ENCODE data around the gene SPNS3. TPM values are rescaled to one million over a fixed set of nuclear protein-coding genes. Genes with fewer than 3 reads are reported as not detected.

SPNS3 gene
- polyA plus RNA-seq, 1 of the 3 experiments (the other 2 are of a cell fraction) = 0.05 TPM

DNA sequence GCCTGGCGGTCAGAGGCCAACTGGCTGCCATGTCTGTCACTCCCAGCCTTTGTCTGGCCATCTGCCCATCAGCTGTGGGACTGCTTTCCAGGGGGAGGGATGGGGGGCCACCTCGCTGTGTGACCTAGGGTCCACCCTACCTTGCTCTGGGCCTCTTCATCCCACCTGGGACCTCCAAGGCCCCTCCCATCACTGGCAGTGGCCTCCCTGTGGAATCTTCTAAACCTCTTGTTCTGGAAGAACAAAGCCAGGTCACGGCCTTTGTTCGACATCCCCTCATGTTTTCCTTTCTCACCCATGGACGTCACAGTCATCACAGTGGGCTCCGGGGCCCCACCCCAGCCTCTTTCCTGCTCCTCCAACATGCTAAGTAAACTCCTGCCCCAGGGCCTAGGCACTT, 88.9 kb downstream of the SPNS3 start (continued):
- TF ChIP-seq, protein P1, sequence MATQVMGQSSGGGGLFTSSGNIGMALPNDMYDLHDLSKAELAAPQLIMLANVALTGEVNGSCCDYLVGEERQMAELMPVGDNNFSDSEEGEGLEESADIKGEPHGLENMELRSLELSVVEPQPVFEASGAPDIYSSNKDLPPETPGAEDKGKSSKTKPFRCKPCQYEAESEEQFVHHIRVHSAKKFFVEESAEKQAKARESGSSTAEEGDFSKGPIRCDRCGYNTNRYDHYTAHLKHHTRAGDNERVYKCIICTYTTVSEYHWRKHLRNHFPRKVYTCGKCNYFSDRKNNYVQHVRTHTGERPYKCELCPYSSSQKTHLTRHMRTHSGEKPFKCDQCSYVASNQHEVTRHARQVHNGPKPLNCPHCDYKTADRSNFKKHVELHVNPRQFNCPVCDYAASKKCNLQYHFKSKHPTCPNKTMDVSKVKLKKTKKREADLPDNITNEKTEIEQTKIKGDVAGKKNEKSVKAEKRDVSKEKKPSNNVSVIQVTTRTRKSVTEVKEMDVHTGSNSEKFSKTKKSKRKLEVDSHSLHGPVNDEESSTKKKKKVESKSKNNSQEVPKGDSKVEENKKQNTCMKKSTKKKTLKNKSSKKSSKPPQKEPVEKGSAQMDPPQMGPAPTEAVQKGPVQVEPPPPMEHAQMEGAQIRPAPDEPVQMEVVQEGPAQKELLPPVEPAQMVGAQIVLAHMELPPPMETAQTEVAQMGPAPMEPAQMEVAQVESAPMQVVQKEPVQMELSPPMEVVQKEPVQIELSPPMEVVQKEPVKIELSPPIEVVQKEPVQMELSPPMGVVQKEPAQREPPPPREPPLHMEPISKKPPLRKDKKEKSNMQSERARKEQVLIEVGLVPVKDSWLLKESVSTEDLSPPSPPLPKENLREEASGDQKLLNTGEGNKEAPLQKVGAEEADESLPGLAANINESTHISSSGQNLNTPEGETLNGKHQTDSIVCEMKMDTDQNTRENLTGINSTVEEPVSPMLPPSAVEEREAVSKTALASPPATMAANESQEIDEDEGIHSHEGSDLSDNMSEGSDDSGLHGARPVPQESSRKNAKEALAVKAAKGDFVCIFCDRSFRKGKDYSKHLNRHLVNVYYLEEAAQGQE (IDR thresholded peaks at IDR 0.05; ENCODE audit: low read depth, low read length) = no peak
- TF ChIP-seq, protein P2, sequence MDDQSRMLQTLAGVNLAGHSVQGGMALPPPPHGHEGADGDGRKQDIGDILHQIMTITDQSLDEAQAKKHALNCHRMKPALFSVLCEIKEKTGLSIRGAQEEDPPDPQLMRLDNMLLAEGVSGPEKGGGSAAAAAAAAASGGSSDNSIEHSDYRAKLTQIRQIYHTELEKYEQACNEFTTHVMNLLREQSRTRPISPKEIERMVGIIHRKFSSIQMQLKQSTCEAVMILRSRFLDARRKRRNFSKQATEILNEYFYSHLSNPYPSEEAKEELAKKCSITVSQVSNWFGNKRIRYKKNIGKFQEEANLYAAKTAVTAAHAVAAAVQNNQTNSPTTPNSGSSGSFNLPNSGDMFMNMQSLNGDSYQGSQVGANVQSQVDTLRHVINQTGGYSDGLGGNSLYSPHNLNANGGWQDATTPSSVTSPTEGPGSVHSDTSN (IDR thresholded peaks at IDR 0.05) = no peak
- TF ChIP-seq, protein P3, sequence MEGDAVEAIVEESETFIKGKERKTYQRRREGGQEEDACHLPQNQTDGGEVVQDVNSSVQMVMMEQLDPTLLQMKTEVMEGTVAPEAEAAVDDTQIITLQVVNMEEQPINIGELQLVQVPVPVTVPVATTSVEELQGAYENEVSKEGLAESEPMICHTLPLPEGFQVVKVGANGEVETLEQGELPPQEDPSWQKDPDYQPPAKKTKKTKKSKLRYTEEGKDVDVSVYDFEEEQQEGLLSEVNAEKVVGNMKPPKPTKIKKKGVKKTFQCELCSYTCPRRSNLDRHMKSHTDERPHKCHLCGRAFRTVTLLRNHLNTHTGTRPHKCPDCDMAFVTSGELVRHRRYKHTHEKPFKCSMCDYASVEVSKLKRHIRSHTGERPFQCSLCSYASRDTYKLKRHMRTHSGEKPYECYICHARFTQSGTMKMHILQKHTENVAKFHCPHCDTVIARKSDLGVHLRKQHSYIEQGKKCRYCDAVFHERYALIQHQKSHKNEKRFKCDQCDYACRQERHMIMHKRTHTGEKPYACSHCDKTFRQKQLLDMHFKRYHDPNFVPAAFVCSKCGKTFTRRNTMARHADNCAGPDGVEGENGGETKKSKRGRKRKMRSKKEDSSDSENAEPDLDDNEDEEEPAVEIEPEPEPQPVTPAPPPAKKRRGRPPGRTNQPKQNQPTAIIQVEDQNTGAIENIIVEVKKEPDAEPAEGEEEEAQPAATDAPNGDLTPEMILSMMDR (IDR thresholded peaks at IDR 0.05) = no peak
- TF ChIP-seq FOXJ3 (CRISPR knock-in tag; IDR thresholded peaks at IDR 0.05) (no peak), RCOR1 (IDR thresholded peaks at IDR 0.05; ENCODE audit: low read length) (no peak)

DNA sequence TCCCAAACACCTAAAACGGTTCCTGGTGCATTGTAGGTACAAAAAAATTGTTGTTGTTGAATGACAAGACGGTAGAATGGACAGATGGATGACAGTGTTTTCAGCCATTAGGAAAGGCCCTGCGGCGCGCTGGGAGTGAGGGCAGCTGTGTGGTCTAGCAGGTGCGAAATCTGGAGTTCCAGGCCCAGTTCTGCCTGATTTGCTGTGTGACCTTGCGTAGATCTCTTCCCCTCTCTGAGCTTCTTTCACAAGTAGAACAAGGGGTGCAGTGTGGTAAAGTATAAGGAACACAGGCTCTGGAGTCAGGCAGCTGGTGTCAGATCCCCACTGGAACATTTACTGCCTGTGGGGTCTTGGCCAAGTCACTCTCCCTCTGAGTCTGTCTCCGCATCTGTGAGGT, 90.2 kb downstream of the SPNS3 start:
- H3K9ac ChIP-seq = no peak overlapping the region
- CTCF ChIA-PET = interaction anchor here (1.9 kb wide), 1 partner anchor 103 kb away, joined by 7 read pairs; no protein-coding TSS in a partner anchor
- no peak overlapping the region for H2AFZ ChIP-seq (ENCODE audit: low read depth)
- WGBS (ENCODE audit: low lambda C conversion rate) = 90% methylated on average over 8 of the region's 8 CpGs
- TF ChIP-seq RCOR1 (IDR thresholded peaks at IDR 0.05; ENCODE audit: low read length) (no peak), GATA2 (CRISPR knock-in tag; IDR thresholded peaks at IDR 0.05) (no peak), FOXJ3 (CRISPR knock-in tag; IDR thresholded peaks at IDR 0.05) (no peak), NRF1 (IDR thresholded peaks at IDR 0.05; ENCODE audit: low read depth, low read length) (no peak), NFIC (IDR thresholded peaks at IDR 0.05; ENCODE audit: borderline replicate concordance) (no peak), POLR2AphosphoS5 (IDR thresholded peaks at IDR 0.05; ENCODE audit: low read depth, low read length) (no peak), RXRA (IDR thresholded peaks at IDR 0.05; ENCODE audit: borderline replicate concordance, low read depth) (no peak), MXI1 (IDR thresholded peaks at IDR 0.05; ENCODE audit: low read depth, low read length) (no peak), FOSL2 (IDR thresholded peaks at IDR 0.05; ENCODE audit: borderline replicate concordance, low read depth) (no peak), MEF2A (IDR thresholded peaks at IDR 0.05; ENCODE audit: borderline replicate concordance, low read depth) (no peak), TAF1 (IDR thresholded peaks at IDR 0.05; ENCODE audit: borderline replicate concordance, low read depth, low read length) (no peak), ELF1 (IDR thresholded peaks at IDR 0.05) (no peak), EZH2phosphoT487 (IDR thresholded peaks at IDR 0.05; ENCODE audit: borderline replicate concordance, low read depth) (no peak), YY1 (IDR thresholded peaks at IDR 0.05; ENCODE audit: low read depth) (no peak)
- TF ChIP-seq, protein P4, sequence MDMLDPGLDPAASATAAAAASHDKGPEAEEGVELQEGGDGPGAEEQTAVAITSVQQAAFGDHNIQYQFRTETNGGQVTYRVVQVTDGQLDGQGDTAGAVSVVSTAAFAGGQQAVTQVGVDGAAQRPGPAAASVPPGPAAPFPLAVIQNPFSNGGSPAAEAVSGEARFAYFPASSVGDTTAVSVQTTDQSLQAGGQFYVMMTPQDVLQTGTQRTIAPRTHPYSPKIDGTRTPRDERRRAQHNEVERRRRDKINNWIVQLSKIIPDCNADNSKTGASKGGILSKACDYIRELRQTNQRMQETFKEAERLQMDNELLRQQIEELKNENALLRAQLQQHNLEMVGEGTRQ (IDR thresholded peaks at IDR 0.05; ENCODE audit: borderline replicate concordance, low read depth, low read length) = no peak
- TF ChIP-seq, protein P3 (IDR thresholded peaks at IDR 0.05) = no peak
- TF ChIP-seq, protein P5, sequence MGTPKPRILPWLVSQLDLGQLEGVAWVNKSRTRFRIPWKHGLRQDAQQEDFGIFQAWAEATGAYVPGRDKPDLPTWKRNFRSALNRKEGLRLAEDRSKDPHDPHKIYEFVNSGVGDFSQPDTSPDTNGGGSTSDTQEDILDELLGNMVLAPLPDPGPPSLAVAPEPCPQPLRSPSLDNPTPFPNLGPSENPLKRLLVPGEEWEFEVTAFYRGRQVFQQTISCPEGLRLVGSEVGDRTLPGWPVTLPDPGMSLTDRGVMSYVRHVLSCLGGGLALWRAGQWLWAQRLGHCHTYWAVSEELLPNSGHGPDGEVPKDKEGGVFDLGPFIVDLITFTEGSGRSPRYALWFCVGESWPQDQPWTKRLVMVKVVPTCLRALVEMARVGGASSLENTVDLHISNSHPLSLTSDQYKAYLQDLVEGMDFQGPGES (IDR thresholded peaks at IDR 0.05; ENCODE audit: low read depth, low read length) = no peak
- H3K27ac ChIP-seq (ENCODE audit: low read depth in 2 of 2, low read length in 1 of 2) = no peak overlapping the region
- no peaks in the 10 kb centered on the region; a peak in 1 of 4 replicates for H3K4me1 ChIP-seq (ENCODE audit: control insufficient read depth in 1 of 2, insufficient read depth in 2 of 2, low read depth in 1 of 2, low read length in 1 of 2)
- no peaks in the 10 kb centered on the region for H3K36me3 ChIP-seq (replicated peaks in 1 of 2; ENCODE audit: control insufficient read depth in 1 of 2, insufficient read depth in 2 of 2, low read length in 1 of 2)
- no peaks in the 10 kb centered on the region for H4K20me1 ChIP-seq (ENCODE audit: insufficient read depth)
- no peaks in the 10 kb centered on the region for H3K79me2 ChIP-seq (ENCODE audit: insufficient read depth)
- no peak for DNase-seq
- H3K4me3 ChIP-seq (ENCODE audit: low read depth in 2 of 2, low read length in 1 of 2) = no peak overlapping the region
- H3K4me2 ChIP-seq = no peak overlapping the region
- no peaks in the 10 kb centered on the region for H3K9me2 ChIP-seq
- H3K9me3 ChIP-seq = no peaks in the 10 kb centered on the region
- H3K27me3 ChIP-seq (ENCODE audit: insufficient read depth) = no peaks in the 10 kb centered on the region
- H3F3A ChIP-seq (replicated peaks; ENCODE audit: insufficient read depth) = no peaks in the 10 kb centered on the region
- POLR2A ChIA-PET = no interaction called here
